ES-I3 (cell line): ENCODE data around the gene C19orf47.

Source experiments
- H3K36me3 ChIP-seq: 2 replicates; pipeline ENCODE4 v1.6.1; 2013; ENCODE audit warnings: mild to moderate bottlenecking, low read length, control low read depth, moderate library complexity; ENCODE audit not compliant: insufficient read depth
- H3K4me1 ChIP-seq: 2 replicates; pipeline ENCODE4 v1.6.1; 2013; ENCODE audit warnings: mild to moderate bottlenecking, control low read depth, low read length; ENCODE audit not compliant: insufficient read depth
- H3K9ac ChIP-seq: 2 replicates; pipeline ENCODE4 v1.6.1; 2013; ENCODE audit warnings: low read depth, mild to moderate bottlenecking, low read length, moderate library complexity
- H3K9me3 ChIP-seq: 2 replicates; pipeline ENCODE4 v1.6.1; 2013; ENCODE audit warnings: mild to moderate bottlenecking, low read length, moderate library complexity; ENCODE audit not compliant: control insufficient read depth, insufficient read depth

The C19orf47 gene

GRCh38 chr19:40302224-40303011, 45.8 kb downstream of the C19orf47 start:
- Histone ChIP-seq H3K9ac (no peak overlapping the region), H3K36me3 (no peaks in the 10 kb centered on the region), H3K9me3 (no peaks in the 10 kb centered on the region), H3K4me1 (no peaks in the 10 kb centered on the region)

- Histone ChIP-seq H3K4me1 (no peaks in the 10 kb centered on the region), H3K9ac (no peak overlapping the region)
These were observed 47.5 kb downstream of the C19orf47 start for GRCh38 chr19:40300668-40301067.

GRCh38 chr19:40298026-40298425, 50.2 kb downstream of the C19orf47 start:
- H3K4me1 ChIP-seq: no peaks in the 10 kb centered on the region
- no peaks in the 10 kb centered on the region for H3K9me3 ChIP-seq
- no peak overlapping the region for H3K9ac ChIP-seq
- H3K36me3 ChIP-seq: no peaks in the 10 kb centered on the region

More at GRCh38 chr19:40300668-40301067, 47.5 kb downstream of the C19orf47 start:
- Histone ChIP-seq H3K9me3 (no peaks in the 10 kb centered on the region), H3K36me3 (no peaks in the 10 kb centered on the region)

DNA sequence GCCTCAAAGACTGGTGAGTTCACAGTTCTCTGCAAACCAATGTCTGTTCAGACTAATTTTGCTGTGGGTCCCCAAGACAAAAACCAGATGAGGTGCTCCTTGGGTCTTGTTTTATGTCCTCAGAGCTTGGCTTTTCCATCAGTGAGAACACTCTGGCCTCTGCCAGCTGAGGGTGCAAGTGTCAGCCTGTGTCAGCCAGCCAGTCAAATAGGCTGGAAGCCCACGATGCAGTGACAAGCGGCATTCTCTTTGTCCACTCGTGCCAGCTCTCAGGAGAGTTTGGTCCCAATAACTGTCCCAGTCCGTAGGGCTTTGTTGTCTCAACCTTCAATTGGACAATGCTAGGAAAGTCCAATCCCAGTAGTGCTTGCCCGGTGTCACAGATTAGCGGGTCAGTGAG, 53.6 kb downstream of the C19orf47 start:
- Histone ChIP-seq H3K4me1 (peaks cover 5% of the 10 kb centered on the region), H3K36me3 (no peaks in the 10 kb centered on the region), H3K9ac (no peak overlapping the region), H3K9me3 (no peaks in the 10 kb centered on the region)

- no peaks in the 10 kb centered on the region for H3K36me3 ChIP-seq
- peaks cover 8% of the 10 kb centered on the region; the same call in 1 of the 2 replicates for H3K4me1 ChIP-seq
- H3K9ac ChIP-seq: no peak overlapping the region
- H3K9me3 ChIP-seq: no peaks in the 10 kb centered on the region
These were observed 61.2 kb downstream of the C19orf47 start for GRCh38 chr19:40286971-40287421.

DNA sequence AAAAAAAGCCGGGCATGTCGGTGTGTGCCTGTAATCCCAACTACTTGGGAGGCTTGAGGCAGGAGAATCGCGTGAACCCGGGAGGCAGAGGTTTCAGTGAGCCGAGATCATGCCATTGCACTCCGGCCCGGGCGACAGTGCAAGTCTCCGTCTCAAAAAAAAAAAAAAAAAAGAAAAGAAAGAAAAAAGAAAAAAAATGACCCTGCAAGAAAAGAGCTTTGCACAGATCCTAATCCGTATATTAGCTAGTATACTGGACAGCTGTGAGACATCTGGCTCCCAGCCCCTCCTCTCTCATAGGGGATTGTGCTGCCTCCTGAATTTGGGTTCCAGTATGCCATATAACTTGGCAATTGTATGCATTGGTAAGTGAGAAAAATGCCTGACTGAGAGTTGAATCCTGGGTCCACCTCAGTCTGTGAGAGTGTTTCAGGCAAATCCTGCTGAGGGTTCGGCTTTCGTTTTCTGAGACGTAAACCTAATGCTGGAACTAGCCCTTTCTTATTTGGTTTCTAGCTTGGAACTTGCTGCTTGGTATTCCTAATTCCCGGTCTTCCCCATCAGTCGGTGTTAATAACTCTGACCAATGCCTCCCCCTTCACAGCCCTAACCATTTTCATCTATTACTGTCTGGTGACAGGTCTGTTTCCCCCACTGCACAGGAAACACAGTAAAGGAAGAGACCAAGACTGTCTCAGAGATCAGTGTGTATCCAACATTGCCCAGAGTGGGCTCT, 61.8 kb downstream of the C19orf47 start:
- Histone ChIP-seq H3K9ac (peak overlapping the region; percentile 54; the same call in 1 of the 2 replicates), H3K36me3 (no peaks in the 10 kb centered on the region), H3K4me1 (peaks cover 8% of the 10 kb centered on the region; the same call in 1 of the 2 replicates), H3K9me3 (no peaks in the 10 kb centered on the region)

DNA sequence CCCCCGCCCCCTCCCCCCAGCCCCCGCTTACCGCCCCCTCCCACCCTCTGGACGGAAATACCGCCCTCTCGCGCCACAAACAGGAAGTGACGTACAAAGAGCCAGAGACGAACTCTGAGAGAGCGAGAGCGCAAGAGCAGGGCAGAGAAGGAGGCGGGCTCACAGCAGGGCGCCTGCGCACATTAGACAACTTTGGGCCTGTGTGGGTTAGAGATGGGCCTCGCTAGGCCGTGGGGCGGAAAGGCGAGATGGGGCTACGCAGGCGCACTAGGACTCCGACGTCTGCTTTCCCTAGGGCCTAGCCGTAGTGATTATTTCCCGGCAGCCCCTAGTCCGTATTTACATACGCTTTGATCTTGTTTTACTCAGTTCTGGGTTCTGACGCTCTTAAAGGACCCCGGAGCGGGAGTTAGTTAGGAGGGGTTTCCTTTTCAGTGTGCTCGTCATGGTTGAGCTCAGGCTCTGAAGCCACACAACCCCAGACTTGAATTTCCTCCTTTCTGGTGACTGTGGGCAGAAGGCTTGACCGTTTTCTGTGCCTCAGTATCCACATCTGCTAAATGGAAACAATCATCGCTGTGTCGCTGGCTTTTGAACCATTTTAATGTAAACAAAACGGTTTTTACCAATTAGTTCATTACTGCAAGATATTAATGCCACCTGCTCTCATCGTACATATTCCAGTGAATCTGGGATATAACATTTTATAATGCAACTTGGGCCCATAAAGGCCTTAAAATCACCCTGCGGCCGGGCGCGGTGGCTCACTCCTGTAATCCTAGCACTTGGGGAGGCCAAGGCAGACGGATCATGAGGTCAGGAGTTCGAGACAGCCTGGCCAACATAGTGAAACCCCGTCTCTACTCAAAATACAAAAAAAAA, 62.6 kb downstream of the C19orf47 start:
- no peaks in the 10 kb centered on the region for H3K36me3 ChIP-seq
- peak overlapping the region; percentile 99 for H3K9ac ChIP-seq
- H3K4me1 ChIP-seq: peaks cover 14% of the 10 kb centered on the region; the same call in 1 of the 2 replicates
- H3K9me3 ChIP-seq: no peaks in the 10 kb centered on the region

DNA sequence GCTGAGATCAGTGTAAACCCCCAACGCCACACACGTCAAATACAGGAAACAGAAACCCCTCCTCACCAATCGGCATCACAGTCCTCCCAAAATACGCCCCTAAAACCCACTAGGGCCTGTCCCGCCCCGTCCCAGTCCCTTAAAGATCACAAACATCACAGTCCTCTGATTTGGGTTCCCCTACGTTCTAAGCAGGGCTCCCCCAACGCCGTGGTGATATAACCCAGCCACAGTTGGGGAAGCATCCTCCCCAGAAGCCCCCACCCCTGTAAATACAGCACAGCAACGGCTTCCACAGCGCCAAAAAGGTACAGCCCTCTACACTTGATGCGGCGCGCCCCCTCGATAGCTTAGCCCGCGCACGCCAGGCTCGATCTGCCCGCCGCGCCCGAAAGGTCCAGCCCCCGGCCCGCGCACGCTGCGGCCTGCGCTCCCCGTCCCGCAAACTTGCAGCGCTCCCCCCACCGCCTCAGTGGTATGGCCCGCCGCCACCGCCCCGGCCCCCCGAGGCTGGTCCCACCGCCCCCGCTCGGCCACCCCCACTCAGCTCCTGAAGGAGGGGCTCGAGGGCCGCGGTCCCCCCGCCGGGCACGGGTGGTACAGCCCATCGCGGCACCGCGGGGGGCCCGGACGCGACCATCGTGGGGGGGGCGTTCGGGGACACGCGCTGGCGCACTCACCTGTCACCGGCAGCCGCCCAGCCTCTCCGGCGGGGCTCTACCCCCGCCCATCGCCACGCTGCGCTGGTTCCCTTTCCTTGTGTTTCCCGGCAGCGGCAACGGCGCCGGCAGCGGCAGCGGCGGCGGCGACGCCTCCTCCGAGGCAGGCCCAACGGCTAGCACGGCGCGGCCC, 63.5 kb downstream of the C19orf47 start, which contains the start of gene AKT2:
TSS of gene AKT2 (minus strand) at position 845 of the 852 bp plus-strand sequence. CDS start 20,078 bp downstream, outside the sequence.
- Histone ChIP-seq H3K9me3 (no peaks in the 10 kb centered on the region), H3K9ac (peak within 1 kb of the TSS; percentile 99), H3K36me3 (no peaks in the 10 kb centered on the region), H3K4me1 (peaks cover 20% of the 10 kb centered on the region; the same call in 1 of the 2 replicates)

GRCh38 chr19:40284251-40284500, 64.0 kb downstream of the C19orf47 start:
- Histone ChIP-seq H3K9ac (peak overlapping the region; percentile 99), H3K36me3 (no peaks in the 10 kb centered on the region), H3K9me3 (no peaks in the 10 kb centered on the region), H3K4me1 (peaks cover 21% of the 10 kb centered on the region; the same call in 1 of the 2 replicates)

DNA sequence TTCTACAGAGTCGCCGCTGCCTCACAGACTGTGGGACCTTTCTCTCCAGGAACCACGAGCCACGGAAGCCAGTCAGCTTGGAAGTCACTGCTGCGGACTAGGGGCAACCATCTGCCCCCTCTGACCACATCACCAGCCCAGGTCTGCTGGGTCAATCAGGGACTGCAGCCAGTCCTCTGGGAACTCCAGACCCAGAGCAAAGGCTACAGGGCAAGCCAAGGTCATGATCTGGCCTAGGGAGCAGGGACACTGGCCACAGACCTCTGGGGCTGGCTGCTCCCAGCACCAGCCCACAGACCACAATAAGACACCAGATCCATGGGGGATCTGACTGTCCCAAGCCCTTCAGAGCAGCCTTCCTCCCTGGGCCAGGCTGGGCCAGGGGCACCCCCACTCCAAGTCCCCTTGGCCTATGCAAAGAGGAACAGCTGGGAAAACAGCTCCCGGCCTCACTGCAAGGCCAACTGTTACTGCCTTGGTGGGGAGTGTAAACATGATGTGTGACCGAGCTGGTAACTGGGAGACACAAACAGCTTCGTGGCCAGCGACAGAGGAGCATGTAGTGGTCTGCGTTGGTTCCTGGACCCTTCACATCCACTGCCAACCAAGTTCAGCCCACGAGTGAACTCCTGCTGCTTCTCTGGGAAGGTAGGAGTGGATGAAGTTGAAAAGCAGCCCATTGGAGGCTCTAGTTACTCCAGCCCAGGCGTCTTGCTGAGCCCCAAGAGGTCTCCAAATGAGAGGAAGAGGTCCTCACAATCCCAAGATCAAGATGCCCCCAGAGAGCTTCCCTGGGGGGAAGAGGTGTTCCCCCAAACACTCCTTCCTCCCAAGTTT, 64.6 kb downstream of the C19orf47 start:
- peak overlapping the region; percentile 99 for H3K9ac ChIP-seq
- no peaks in the 10 kb centered on the region for H3K36me3 ChIP-seq
- no peaks in the 10 kb centered on the region for H3K9me3 ChIP-seq
- peaks cover 21% of the 10 kb centered on the region; the same call in 1 of the 2 replicates for H3K4me1 ChIP-seq

DNA sequence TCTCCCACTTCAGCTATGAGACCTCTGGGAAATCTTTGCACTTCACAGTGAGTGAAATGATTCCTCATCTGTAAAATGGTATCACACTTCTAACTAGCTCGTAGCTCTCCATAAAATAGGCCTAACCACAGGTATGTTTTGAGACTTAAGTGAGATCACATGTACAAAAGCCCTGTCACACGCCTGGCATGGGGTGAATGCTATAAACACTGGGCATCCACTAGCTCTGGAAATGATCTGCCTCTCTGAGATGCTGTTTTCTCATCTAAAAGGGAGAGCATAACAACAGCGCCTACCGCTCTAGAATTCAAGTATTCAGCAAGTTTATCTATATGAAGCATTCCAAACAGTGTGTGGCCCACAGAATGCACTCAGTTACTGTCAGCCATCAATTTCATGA, 65.3 kb downstream of the C19orf47 start:
- no peaks in the 10 kb centered on the region for H3K36me3 ChIP-seq
- H3K9me3 ChIP-seq: no peaks in the 10 kb centered on the region
- H3K4me1 ChIP-seq: peaks cover 21% of the 10 kb centered on the region; the same call in 1 of the 2 replicates
- no peak overlapping the region for H3K9ac ChIP-seq

GRCh38 chr19:40282209-40282580, 66.0 kb downstream of the C19orf47 start:
- Histone ChIP-seq H3K9me3 (no peaks in the 10 kb centered on the region), H3K36me3 (no peaks in the 10 kb centered on the region), H3K4me1 (peaks cover 21% of the 10 kb centered on the region; the same call in 1 of the 2 replicates), H3K9ac (no peak overlapping the region)
